C1 segment of cervical spinal cord (tissue), 14 donors: Measurements from ENCODE around the gene ADAMTSL4.
A peak's percentile ranks its signal among the peaks of the same experiment; 100 is the strongest.
"Not testable (repeated sequence)": the region's sequence is repeated elsewhere in the genome, so short reads cannot be mapped to it uniquely, and the experiment has no call there.

Experiments
- DNase-seq, 14 donors: peaks; one replicate each; lab custom pipeline; 2025; lab: John Stamatoyannopoulos, UW

The ADAMTSL4 gene

DNA sequence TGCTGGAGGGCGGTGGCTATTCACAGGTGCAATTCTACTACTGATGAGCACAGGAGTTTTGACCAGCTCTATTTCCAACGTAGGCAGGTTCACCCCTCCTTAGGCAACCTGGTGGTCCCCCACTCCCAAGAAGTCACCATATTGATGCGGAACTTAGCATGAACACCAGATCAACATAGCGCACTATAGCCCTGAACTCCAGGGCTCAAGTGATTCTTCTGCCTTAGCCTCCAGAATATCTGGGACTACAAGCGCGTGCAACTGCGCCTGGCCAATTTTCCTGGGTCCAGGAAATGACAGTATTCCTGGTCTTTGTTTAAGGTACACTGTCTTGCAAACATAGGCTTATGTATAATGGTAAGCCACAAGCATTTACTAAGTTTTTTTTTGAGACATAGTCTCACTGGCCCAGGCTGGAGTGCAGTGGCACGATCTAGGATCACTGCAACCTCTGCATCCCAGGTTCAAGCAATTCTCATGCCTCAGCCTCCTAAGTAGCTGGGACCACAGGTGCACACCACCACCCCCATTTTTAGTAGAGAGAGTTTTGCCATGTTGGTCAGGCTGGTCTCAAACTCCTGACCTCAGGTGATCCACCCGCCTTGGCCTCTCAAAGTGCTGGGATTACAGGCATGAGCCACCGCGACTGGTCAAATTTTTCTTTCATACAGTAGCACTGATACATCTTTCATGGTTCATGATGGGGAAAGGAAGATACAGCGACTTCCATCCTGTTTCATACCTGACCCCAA is 17.6 kb downstream of the ADAMTSL4 start:
- DNase-seq: no peak

DNA sequence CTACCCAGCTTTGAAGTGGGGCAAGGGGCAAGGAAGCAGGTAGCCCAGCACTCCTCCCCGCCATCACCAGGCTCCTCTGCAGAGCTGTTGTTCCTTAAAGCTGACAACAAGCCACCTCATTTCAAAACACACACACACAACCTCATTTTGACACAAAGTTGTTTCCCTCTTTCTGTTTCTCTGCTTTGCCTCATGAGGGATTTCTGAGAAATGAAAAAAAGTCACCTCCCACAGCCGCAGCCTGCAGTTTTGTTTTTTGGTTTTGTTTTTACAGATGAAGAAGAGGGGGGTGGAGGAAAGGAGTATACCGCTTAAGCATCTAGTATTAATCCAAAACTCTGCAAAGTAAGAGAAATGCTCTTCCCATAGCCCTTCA is 18.1 kb downstream of the ADAMTSL4 start:
- DNase-seq: no peak

DNA sequence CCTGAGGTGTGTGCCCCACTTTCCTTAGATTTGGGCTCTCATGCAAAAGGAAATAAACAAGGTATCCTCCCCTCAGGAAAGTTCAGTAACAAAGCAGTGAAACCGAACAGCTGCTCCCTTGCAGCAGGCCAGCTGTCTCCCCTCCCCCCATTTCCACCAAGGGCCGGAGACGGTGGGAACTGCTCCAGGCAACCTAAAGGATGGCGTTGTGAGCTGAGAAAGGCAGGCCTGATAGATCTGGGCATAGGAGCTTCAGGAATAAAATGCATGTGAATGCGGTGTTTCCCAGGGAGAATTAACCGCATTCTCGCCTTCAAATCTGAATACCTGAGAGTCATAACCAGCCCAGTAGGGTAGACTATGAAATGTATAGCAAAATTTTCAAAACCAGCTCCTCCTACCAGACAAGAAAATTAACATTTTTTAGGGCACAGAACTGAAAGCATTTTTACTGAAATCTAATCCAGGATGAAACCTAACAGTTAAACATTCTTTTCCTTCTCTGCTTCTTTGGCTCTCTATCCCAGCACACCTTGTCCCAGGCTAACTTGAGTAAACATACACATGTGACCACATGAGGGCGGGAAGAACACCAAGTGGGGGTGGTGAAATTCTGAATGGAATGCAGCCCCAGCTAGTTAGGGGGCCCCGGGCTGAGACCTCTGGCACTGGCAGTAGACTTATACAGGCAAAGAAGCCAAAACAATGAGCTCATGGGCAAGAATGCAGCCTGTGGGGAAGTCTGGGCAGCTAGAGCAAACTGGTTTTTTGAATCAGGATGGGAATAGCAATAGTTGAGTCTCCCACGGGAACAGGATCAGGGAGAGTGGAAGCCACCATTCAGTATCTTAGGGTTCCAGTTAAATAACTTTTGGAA is 18.7 kb downstream of the ADAMTSL4 start:
- peak in 11 of 14 donors; percentile 23 to 78 (median 53) for DNase-seq

DNA sequence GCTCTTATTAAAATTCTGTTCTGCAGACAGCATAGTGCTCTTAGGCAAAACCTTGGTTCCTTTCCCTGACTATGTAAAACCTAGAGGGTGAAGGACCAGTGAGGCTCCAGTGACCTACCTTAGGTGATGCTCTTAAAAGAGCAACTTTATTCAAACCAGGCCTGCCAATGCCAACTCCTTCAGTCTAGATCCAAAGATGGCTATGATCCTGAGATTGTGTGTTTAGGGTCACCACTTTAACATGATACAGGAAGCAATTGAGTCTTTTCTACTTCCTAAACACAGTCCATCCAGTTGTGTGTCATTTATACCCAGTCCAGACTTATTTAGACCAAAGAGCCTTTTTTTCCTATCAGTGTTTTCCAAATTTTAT is 19.4 kb downstream of the ADAMTSL4 start:
- no peak for DNase-seq

DNA sequence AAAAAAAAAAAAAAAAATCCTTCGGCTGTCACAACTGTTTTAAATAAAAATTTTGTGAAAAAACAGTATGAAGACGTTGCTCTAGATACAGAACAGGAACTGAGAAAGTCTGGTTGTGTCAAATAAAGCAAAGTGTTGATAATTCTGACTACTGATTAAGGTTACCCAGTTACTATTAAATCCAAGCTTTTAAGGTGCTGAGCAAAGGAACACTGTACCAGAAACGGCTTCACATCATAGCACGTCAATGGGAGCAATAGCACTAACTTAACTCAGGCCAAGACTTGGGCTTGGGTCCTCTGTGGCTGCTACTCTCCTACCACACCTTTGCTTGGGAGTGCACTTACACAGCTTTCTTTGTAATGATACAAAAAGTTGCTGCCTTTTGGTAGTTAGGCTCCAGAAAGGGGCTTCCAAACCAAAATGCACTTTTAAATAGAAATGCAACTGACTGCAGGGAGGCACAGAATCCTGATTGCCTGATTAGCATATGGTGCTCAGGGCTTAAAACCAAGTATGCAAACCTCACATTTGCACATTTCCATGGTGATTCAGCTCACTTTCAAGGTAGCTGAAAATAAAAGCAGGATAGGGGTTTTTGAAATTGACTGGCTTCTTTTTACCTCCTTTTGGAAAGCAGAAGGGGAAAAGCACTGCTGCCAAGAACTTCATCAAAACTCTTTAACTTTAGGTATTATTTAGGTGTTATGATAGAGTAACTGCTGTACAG is 23.9 kb downstream of the ADAMTSL4 start:
- DNase-seq: no peak

DNA sequence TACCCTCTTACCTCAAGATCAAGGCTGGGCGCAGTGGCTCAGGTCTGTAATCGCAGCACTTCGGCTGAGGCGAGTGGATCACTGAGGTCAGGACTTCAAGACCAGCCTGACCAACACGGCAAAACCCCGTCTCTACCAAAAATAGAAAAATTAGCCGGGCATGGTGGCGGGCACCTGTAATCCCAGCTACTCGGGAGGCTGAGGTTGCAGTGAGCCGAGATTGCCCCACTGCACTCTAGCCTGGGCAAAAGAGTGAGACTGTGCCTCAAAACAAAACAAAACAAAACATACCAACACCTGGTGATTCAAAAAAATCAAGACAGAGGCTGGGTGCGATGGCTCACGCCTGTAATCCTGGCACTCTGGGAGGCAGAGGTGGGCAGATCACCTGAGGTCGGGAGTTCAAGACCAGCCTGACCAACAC is 24.5 kb downstream of the ADAMTSL4 start:
- not testable (repeated sequence) for DNase-seq

DNA sequence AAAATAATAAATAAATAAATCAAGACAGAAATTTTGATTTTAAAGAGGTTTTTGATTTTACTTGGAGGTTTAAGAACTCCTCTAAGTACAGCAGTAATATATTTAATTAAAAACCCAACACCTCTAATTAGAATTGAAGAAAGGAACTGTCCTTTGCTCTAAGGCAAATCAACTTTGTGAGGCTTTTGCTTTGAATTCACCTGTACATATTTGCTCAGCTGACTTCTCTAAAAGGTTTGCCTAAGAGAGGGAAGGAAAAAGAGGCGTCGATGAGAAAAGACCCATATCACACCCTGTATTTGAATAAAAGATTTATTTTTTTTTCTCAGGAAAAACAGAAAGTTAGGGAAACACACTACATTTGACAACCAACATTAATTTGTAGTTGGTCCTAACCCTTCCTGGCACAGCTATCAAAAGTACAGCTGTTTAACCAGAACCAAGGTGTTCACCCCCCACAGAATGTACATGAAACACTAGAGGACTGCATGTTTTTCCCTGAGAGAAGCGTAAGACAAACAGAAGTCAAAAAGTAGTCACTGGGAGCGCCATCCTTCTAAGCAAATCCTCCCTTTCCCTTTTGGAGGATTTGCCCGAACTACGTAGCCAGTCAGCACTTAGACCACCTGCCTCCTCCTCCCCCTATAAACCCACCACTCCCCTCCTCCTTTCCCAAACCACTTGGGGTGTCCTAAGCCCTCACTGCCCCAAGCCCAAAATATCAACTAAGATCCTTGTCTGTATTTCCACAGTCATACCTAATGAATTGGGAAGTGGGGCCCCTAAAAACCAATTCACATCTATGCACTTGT is 25.3 kb downstream of the ADAMTSL4 start:
- DNase-seq: no peak

DNA sequence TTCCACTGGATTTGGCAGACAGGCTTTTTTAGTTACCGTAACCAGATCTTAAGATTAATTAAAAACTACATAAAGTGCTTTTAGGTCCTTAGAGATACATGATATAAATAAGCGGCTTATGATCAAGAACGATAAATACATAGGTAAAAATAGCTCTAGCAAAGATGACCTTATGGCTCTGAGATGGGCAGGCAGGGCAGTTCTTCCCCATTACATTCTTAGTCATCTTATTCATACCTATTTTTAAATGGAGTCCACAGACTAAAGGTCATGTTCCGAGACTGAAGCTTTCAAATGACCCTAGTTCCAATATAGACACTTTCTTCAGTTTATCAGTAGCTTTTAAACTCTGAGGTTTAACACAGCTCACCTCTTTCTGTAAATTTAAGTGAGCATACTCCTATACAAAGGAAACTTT is 25.9 kb downstream of the ADAMTSL4 start:
- no peak for DNase-seq

DNA sequence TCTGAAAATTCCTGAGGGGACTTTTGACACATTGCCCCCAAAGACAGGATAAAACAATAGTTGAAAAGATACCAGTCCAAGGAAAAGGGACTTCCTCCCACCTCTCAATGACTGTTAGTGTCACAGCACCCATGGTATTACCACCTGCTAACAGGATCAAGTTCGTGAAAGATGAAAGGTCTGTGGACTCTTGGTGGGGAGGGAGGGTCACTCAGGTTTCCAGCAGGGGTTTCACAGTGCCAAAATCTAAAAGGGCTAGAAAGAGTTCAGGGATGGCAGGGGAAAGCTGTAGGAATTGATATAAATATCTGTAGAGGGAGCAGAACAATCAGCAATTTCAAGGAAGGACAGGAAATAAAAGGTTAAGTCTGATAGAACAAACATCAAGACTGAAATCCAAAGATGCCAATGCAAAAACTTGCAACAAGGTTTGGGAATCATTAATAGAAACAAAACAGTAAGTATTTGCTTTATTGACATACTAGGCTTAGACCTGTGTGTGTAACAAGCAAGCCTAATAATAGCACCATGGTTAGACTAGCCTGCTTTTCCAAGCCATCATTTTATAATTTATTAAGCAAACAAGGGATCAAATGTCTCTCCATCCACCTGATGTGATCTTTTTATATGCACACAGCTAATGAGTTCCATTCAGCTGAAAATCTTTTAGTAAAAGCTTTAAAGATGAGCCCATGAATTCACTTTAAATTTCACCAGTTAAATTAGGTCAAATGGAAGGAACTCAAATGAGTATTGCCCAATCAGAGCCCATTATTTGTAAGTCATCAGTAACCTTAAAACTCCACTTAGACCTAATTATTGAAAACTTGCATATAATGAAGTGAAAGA is 26.5 kb downstream of the ADAMTSL4 start:
- DNase-seq: no peak

DNA sequence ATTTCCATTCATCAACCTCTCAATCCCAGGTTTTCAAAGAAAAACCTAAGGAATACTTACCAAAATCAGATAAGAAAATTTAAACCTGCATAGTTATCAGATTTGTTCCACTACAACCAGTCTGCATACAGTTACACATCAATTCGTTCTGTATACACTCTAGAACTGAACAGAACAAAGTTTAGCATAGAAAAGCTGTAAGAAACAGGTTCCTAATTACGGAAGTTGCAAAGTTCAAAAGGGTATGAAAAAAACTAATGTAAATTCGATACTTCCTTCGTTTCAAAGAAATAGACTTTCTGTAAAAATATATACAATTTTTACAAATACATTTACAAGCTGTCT is 27.1 kb downstream of the ADAMTSL4 start:
- no peak for DNase-seq

DNA sequence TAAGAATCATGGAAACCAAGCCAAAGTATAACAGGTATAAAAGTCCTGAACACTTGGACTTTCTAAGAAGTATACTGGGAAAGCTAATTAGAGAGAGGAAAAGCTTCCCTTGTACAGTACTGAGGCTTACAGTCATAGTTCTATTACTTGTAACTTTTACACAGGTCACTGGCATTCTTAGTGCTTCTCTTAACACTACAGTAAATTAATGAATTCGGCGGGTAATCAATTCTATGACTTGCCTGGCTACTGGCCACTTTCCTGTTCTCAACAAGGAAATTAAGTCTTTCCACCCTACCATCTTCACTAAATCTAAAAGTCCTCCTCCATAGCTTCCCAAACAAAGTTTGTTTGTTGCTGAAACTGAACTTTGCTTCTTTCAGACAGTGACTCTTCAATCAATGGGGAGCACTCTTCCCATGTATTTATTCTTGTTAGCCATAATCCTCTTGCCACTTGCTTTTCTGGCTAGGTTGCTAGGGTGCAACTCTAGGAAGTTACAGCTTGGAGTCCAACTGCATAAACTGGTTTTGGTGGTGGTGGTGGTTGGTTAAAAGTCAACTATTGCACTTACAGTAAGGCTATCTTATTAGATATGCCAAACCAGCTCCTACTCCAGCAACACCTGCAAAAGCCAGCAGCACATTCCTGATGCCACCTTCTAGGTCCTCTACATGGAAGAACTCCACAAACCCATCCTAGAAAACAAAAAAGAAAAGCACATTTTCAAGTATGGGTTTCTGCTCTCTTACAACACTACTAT is 27.8 kb downstream of the ADAMTSL4 start:
- no peak for DNase-seq

DNA sequence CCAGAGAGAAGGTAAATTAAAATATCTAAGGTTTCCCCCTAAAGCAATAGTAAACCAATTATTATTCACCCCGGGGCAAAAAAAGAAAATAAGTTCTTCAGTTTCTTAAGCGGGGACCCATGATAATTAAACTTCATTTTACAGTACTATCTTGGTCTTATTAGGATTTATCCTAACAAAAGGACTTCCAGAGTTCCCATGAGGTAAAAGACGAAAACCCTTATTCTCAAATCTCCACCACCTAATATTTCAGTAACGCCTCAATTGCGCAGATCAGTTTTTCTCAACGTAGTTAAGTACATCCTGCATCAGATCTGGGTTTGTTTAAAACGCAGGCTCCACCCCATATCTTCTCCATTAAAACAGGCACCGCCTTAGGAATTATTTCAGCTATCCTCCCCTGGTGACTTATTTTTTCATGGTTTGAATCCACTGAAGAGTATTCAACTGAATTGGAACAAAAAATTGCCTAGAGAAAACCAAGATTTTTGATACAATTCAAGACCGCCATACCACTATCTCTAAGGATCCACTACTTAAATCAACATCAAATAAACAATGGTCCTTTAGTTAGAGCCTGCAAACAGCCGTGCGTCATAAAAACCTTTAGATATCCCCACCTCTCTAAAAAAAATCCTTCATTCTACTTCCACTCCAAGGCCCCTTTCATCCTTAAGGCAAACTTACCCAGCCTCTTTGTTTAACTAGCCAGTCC is 28.5 kb downstream of the ADAMTSL4 start:
- DNase-seq: no peak

DNA sequence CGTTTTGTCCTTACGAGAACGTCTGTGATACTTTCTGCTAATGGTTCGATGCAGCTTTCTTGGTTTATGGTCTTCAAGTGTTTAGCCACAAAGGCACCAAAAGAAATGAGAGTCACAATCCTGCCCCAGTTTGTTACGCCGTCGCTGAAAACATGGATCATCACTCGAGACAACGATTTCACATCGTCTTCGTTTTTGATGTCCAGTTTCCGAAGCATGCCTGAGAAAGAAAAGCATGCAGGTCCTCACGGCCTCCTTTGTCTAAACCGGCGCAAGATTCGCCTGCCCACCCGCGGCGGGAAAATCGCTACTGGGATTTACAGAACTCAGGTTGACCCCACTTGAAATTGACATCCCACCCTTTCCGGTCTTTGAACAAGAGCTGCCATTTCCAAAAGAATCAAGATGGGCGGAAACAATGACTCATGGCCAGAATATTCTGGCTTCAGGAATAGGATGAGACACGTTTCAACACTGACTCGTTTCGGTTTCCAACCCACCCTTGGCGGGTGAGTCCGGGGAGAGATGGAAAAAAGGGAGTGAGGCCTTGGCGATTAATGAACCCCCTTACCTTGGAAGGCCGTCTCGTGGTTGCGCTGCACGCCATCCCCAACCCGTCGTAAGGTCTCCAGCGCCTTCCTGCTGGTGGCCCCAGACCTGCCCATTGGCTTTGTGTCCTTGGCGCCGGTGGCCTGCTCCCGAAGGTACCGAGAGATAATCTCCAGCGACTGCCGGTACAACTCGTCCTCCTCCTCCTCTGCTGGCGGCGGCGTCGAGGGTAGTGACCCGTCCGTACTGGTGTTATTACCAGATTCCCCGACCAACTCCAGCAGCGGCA is 29.3 kb downstream of the ADAMTSL4 start:
- peak in 10 of 14 donors; percentile 18 to 67 (median 56) for DNase-seq

DNA sequence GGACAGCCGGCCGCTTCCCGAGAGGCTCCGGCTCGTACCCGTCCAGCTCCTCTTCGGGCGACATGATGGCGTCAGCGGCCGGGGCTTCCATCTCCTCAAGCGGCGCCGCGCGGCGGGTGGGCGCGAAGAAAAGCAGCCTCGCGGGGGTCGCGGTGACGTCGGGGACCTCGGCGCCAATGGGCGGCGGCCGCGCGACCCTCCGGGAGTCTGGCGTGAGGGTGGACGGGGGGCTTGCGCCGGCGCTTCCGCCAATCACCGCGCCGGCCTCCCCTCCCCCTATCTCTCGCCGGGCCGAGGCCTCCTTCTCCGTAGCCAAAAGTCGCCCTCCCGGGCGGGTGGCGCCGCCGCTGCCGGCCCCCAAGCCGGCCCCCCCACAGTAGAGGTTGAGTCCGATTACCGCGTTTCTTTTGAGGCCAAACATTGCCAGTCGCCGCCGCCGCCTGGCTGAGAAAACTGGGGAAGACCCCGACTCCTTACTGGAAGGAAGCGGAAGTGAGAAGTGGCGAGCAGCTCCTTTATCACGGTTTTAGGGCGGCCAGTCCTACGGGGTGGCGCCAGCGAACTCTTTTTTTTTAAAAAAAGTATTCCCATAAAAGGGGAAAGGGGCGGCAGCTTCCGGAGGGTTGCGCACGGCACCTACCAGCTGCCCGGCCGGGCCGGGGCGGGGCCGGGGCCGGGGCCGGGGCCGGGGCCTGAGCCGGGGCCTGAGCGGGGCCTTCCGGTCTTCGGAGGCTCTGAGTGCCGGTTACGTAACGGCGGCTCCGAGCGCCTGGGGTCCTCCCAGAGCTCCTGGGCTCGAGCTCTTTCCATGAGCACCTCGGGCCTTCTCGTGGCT is 30.1 kb downstream of the ADAMTSL4 start, which contains the start of gene MCL1:
Gene MCL1 (minus strand): TSS at position 501 of the 835 bp plus-strand sequence. CDS start 80 bp downstream, at position 421.
- peak; percentile 42 to 95 (median 88) for DNase-seq

DNA sequence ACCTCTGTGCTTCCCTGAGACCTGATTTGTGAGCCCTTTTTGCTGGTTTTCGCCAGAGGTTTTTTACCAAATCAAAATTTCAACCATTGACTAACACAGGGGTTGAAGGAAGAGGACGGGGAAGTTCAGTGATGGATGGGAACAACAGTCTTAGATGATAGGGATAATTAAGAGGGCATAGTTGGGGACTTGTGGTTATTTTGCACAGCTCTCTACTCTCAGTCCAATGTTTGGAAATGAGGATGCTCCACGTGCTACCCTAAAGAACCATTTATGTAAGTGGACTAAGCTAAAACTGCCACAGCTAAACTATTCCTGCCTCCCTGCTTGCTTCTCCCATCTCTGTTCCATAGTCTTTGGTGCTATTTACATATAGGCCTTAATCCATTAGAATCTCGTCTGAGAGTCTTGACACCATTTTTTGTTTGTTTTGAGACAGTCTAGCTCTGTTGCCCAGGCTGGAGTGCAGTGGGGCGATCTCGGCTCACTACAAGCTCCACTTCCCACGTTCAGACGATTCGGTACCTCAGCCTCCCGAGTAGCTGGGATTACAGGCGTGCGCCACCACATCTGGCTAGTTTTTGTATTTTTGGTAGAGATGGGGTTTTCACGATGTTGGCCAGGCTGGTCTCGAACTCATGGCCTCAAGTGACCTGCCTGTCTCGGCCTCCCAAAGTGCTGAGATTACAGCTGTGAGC is 30.9 kb downstream of the ADAMTSL4 start:
- DNase-seq: peak in 1 of 14 donors; percentile 63

DNA sequence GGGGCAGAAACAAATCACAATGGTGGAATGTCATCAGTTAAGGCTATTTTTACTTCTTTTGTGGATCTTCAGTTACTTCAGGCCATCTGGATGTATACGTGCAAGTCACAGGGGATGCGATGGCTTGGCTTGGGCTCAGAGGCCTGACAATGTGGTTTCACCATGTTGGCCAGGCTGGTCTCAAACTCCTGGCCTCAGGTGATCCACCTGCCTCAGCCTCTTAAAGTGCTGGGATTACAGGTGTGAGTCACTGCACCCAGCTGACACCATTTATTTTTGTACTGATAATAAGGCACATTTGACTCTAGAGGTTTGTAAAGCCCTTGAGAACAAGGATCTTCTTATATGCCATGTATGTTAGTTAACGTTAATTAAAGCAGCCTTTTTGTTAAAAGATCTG is 31.8 kb downstream of the ADAMTSL4 start:
- not testable (repeated sequence) for DNase-seq
